Stimulated activated CD4-positive, alpha-beta T cell treated with anti-CD3 and anti-CD28 coated beads, Interleukin-4, amount 100 ng/mL, for 1 hour (primary cell): ENCODE measurements around the gene USH2A.
"Not testable (repeated sequence)": the region's sequence is repeated elsewhere in the genome, so short reads cannot be mapped to it uniquely, and the experiment has no call there.

Source experiments
- DNase-seq: peaks from one replicate; pipeline ENCODE4 v3.0.0-alpha.2; 2020

The USH2A gene

DNA sequence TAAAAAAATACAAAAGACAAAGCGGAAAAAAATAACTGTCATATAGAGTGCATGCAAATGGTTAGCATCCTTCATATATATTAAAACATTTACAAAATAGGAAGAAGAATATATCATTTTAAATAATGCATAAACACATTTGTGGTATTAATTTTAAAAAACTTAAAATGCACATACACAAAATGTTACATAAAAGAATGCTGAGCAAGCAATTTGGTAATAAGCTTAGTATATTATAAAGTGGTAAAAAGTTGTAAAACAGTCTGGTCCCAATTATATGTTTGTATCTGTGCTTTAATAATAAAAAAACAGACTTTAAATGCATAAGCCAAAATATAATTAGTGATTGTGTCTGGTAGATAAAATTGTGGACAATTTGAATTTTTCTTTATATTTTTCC, 394.6 kb downstream of the USH2A start:
- no peak for DNase-seq

DNA sequence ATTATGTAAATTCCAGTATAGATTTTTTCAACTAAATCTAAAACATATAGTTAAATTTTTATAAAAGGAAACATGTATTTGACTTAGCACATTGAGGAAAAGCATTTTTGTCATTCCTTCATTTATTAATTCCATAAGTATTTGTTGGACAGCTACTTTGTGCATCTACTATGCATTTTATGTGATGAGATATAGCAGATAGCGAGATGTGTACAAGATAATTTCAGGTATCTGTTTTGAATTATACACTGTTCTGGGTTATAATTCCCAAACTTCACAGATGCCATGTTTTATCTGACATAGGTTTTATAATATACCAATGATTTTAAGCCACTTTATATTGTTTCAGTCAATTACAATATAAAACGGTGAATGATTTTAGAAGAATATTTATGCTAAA, 398.7 kb downstream of the USH2A start:
- no peak for DNase-seq

DNA sequence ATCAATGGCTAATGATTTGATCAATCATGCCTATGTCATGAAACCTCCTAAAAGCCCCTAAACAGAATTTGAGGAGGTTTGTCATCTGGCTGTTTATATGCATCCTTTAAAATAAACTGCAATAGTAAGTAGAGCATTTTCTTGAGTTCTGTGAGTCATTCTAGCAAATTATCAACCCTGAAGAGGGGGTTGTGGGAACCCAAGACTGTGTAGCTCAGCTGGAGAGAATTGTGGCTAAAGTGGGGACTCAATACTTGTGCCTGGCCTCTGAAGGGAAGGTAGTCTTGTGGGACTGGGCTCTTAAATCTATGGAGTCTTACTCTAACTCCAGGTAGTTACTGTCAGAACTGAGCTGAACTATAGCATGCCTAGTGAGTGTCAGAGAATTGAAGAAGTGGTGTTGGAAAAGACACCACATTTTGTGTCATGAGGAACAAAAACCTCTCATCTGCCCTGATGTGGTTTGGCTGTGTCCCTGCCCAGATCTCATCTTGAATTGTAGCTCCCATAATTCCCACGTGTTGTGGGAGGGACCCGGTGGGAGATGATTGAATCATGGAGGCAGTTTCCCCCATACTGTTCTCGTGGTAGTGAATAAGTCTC, 402.4 kb downstream of the USH2A start:
- DNase-seq, result no peak

DNA sequence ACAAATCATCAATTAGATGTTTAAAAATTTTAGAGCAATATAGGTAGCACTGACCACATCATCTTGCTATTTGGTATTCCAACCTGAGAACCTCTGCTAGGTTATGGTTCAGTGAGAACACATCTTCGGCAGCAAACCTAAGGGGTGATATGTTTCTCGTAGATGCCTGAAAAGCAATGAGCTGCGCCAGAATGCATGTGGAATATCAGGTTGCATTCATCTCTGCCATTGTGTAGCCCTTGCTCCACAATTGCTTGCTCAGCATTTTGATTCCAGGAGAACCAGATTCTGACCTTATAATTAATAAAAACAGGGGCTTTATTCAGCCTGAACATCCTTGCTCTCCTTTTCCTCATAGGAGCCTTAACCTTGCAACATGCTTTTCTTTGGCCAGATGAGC, 408.1 kb downstream of the USH2A start:
- no peak for DNase-seq

DNA sequence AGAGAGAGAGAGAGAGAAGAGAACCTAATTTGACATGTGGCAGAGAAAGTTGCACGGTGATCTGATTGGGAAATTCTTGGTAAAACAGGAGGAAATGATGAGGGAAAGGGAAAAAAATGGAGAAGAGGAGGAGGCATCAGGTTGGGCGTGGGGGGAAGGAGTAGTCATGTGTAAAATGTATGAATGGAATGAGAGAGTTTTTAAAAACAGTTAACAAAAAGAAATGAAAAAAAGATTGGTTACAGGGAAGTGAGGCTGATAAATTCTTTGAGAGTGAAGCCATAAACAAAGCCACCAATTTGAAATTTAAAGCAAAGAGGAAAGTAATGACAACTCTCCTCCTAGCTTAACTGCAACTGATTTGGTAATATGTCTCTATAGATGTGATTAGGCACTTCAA, 409.2 kb downstream of the USH2A start:
- DNase-seq, result no peak

DNA sequence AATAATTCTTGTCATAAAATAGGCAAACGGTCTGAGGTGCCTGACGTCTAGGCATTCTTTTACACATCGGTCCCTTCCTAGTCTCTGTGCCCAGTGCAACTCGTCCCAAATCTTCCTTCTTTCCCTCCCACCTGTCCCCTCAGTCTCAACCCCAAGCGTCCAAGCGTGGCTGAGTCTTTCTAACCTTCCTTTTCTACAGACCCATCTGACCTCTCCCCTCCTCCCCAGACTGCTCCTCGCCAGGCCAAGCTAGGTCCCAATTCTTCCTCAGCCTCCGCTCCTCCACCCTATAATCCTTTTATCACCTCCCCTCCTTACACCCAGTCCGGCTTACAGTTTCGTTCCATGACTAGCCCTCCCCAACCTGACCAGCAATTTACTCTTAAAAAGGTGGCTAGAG, 413.8 kb downstream of the USH2A start:
- not testable (repeated sequence) for DNase-seq

DNA sequence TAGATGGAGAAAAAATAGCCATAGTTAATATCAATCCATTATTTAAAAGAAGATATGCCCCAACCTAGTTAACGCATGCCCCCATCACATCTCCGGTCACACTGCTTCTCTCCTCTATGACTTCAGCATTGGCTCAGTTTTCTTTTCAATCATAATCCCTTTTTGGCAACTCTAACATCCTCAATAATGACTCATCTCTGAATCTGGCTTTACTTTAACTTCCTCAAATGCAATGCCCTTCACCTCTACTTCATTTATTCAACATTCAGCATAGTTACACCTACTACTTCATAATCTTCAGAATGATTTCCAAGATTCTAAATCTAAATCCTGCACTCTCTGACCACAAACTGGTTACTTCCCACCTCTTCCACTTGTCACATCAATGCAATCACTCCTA, 417.3 kb downstream of the USH2A start:
- no peak for DNase-seq

DNA sequence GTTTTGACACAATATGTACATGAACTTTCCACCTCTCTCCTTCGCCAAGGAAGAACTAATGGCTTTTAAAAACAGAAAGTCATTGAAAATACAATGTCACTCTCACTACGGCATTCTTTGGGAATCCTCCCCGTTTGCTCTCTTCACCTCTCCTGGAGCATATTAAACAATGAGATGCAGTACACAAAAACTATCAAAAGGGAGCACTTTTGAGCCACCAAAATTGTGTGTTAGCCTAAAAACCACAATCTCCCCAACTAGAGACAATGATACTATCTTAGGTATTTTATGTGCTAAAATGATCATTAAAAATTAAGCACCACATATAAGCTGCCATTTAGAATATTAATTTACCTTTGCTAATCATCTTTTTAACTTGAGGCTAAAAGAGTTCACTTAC, 430.6 kb downstream of the USH2A start:
- DNase-seq, result no peak

DNA sequence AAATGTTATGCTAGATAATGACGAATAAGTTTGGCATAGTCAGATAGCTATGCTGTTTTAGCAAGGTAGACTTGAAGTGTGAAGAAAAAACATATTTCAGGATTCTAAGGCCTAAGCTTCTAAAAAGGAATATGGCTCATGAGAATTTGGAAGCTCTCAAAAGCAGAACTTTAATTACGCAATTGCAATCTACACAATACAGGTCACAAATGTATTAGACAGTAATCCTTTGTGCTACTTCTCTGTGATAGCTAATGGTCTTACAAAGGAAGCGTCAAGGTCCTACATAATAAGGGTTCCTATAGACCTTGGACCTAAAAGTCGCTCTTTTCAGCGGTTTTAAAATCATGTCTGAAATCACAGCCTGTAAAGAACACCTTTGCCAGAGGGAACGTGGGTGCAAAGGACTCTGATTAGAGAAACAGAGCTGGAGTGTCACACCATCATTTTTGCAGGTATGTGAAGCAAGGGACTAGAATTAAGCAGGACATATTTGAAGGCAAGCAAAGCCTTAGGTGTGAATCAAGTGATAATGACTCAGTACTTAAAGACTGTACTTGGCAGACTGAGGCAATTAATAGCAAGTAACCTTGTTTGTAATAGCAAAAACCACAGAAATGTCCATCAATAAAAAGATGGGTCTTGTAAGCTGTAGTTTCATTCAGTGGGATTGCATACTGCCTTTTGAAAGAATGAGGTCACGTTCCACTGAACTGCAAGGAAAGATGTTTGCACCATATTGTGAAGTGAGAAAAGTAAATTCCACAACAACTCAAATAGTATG, 436.0 kb downstream of the USH2A start:
- DNase-seq, result no peak

DNA sequence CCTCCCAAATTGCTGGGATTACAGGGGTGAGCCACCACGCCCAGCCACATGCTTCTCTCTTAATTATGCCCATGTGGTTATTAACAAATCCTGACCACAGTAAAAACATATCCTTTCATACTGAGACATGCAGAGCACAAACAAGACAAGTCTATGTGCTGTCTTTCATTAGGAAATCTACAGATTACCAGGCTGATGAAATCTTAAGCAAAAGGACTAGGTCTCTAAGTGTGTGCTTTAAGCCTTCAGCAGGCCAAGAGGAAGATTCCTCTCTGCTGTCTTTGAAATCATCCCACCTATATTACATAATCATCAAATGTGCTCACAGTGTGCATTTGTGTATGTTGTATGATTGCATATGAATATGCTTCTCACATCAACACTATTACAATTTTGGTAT, 436.8 kb downstream of the USH2A start:
- no peak for DNase-seq

DNA sequence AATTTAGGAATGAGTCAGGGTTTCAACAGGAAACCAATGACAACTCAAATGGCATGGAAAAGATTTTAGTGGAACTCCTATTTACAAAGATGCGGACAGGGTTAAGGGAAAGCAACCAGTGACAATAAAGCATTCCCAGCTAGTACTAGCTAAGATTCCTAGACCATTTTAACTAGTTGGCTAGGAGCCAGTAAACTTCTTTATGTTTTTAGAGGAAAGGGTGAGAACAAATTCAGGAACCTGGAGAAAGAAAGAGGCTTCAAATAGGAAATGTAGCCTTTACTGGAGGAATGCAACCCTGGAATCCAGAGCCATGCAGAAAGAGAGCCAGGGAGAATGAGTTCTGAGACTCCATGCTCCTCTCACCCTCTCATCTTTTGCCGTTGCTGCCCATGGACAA, 439.6 kb downstream of the USH2A start:
- DNase-seq, result no peak

DNA sequence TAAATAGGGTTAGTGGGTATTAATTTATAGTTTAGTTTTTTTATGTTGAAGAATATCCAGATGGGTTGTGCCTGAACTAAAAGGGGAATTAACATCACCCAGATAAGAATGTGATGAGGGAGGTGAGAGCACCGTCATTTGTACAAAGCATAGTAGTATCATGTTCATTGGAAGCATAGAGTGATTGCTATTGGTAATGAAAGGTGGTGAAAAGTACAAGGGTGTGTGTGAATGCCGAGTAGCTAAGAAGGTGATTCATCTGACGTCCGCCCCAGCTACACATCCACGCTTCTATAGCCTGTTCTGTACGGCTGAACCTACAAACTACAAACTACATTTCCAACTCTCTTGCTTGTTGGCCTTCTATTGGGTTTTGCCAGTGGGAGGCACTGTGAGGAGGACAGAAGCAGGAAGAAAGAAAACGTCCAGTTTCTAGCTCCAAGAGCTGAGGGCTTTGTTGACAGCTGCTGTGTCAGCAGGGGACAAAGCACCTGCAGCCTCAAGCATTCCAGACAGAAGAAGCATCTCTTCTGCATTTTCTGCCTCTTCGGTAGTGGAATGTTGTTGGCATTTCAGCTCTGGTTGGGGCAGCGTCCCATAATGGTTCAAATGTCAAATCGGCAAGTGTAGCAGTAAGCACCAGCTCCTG, 451.3 kb downstream of the USH2A start:
- no peak for DNase-seq

DNA sequence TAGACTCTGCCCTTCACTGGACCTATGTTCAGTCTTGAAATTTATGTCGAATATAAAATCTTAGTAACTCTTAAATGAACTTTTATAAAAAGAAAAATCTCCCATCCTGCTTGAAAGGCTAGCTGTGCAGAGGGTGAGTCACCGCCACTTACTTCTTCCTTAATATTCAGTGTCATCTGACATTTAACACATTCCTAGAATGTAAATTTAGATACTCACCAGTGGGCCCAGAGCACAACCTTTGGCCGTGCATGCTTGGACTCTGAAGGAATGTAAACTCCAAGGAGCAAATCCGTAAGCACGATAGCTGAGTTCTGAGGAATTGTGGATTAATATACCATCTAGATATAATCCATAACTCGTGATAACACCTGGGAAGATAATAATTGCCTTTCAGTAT, 452.8 kb downstream of the USH2A start:
- no peak for DNase-seq

DNA sequence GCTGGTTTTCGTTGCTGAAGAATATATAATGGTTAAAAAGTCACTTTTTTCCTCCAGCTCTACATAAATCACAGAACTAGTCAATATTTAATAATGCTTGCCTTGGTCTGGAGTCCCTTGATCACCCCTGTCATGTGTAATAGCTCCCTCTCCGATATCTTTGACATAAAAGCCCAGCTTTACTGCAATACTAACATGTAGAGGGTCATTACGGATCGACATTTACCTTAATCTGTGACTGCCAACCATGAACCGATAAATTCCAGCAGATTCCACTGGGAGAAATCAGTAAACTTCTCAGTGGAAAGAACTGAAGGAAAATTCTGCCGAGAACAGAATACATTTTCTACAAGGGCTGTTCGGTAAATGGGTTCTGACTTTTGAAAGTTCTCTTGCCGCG, 459.6 kb downstream of the USH2A start:
- no peak for DNase-seq

DNA sequence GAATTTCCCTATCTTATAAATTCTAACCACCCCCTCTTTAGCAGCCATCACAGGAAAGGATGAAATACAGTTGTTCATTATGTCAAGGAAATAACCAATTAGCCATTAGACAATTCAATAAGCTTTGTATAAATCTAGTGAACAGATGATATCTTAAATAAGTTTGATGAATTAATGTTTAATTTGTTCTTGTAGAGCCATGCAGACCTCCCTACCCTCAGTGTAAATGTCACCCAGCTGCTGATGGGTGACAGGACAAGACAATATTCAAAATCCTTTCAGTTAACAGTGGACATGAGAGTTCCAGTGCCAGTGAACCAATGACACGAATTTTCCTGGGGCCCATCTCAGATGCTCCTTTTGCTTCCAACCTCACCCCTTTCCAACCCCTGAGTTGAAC, 460.2 kb downstream of the USH2A start:
- DNase-seq, result no peak

DNA sequence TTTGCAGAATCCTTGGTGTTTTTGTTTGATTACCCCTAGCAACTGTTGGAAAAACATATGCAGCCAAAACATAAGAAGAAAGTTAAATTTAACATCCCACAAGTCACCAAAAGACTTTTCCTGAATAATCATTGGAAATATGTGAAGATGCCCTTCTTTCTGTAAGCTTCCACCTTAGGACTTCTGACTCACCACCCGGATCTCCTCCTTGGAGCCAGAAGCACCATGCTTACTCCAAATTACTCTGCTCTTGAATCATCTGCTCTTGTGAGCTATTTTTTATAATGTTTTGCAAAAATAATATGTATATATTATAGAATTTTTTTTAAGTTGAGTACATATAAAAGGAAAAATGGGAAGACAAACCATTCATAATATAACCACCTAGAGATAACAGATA, 464.4 kb downstream of the USH2A start:
- DNase-seq, result no peak

DNA sequence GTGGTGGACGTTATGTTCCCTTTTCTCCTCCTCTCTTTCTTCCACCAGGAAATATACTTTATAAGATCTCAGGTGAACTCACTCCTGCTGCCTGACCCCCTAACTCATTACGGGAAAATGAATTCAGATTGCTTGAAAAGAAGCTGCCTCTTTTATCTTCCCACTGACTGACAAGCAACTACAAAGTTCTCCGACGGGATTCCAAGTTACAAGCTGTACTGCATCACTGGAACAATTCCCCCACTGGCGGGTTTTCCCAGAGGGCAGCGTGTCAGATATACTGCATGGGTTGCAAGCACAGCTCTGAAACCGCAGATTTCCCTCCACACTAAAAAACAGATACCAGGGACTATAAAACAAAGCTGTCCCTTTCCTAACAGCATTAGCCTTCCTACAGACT, 465.6 kb downstream of the USH2A start:
- no peak for DNase-seq

DNA sequence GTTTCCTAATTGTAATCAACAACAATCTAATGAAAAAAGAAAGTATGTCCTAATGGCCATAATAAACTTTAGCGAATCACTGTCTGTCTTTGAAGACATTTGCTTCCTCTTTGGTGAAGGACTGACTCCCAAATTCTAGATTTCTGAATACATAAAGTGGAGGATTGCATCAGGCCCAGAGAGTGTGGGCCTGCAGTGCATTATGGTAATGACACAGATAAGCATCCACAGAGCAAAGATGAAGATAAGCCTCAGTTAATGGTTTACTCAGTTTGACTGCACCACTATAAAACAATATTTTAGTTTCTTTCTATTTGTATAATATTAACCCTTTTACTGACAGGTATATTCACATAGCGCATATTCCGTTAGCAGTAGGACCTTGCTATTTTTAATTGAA, 490.7 kb downstream of the USH2A start:
- DNase-seq, result no peak

DNA sequence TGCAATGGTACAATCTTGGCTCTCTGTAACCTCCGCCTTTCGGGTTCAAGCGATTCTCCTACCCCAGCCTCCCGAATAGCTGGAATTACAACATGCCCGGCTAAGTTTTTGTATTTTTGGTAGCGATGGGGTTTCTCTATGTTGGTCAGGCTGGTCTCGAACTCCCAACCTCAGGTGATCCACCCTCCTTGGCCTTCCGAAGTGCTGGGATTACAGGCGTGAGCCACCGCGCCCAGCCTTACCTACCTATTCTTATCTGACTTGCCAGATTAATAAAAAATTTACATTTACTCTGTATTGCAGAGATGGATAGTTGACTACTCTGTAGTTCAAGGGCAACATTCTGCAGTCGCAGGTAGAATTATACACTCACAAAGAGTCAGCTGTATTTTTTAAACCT, 496.6 kb downstream of the USH2A start:
- no peak for DNase-seq

DNA sequence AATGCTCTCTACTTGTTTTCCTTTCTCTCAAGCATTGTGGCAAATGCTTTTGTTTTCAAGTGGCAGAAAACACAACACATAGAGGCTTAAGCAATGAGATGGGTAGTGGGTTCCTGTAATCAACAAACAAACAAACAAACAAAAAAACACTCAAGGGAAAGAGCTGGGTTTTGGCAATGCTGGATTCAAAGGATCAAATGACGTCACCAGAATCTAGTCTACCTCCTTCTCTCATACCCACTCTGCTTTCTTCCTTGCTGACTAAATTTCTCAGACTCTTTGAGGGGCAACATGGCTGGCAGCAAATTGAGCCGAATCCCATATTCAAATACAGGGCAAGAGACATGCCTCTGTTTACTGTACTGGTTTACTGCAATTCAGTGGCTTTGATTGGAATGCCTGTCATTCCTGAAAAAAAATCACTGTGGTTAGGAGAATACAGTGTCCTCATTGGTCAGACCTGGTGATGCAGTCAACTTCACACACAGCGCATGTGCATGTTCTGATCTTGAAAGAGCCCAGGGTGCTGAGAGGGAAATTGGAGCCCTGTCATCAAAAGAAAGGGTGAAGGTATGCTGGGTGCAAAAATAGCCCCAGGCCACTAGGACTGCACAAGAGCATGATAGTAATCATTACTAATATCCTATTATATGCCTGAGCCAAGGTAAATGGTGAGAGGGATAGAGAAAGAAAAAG, 500.0 kb downstream of the USH2A start:
- DNase-seq, result no peak

DNA sequence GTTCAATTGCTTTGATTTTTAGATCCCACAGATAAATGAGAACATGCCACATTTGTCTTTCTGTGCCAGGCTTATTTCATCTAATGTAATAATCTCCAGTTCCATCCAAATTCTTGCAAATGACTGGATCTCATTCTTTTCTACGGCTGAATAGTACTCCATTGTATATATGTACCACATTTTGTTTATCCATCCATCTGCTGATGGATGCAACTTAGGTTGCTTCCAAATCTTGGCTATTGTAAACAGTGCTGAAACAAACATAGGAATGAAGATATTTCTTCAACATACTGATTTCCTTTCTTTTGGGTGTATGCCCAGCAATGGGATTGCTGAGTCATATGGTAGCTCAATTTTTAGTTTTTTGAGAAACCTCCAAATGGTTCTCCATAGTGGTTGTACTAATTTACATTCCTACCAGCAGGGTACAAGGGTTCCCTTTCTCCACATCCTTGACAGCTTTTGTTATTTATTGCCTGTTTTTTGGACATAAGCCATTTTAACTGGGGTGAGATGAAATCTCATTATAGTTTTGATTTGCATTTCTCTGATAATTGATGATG, 511.8 kb downstream of the USH2A start:
- no peak for DNase-seq

DNA sequence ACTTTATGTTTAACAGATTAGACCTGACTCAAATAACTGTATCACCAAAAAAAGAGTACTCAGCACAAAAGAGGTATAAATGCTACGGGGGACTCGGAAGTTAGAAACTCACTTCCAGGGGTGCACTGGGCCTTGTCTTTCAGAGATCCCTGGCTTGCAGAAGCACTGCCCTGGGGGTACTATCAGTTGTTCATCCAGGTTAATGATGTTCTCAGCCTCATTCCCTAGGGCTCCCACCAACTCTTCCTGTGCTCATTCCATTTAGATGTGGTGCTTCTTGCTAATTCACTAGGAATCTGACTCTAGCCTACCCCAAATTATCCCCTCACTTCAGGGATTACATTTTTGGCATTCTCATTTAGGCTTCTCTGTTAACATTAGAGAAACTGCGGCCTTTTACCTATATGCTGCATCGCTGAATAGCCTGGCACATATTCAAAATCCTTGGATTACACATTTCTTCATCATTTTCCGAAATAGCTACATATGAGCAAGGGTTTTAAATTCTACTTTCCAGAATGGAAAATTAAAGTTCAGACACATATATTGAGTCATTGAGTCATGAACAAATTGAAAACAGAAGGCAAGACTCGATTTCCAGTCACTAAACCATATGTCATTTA, 517.6 kb downstream of the USH2A start:
- DNase-seq, result no peak

DNA sequence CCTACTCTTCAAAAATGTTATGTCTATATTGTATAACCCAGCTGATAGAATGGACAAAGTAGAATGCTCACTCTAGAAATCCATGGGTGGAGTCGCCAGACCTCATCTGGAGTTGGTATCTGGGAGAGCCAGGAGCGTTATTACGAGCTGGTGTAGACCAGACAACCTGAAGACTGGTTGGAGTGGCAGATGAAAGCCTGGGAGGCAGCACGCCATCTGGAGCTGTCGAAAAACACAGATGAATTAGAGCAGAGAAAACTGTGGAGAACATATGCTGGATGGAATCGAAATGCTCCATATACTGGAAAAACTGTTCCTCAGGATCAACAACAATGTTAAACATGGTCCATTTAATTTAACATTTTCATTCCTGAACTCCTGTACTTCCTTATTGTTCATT, 522.6 kb downstream of the USH2A start:
- no peak for DNase-seq
